Suppressor macrophage treated with lipopolysaccharide for 4 hours (primary cell): Measurements from ENCODE around the gene MSRB1.

Source experiments
- DNase-seq: peaks from one replicate; pipeline ENCODE4 v3.0.0-alpha.2; 2020

The MSRB1 gene

DNA sequence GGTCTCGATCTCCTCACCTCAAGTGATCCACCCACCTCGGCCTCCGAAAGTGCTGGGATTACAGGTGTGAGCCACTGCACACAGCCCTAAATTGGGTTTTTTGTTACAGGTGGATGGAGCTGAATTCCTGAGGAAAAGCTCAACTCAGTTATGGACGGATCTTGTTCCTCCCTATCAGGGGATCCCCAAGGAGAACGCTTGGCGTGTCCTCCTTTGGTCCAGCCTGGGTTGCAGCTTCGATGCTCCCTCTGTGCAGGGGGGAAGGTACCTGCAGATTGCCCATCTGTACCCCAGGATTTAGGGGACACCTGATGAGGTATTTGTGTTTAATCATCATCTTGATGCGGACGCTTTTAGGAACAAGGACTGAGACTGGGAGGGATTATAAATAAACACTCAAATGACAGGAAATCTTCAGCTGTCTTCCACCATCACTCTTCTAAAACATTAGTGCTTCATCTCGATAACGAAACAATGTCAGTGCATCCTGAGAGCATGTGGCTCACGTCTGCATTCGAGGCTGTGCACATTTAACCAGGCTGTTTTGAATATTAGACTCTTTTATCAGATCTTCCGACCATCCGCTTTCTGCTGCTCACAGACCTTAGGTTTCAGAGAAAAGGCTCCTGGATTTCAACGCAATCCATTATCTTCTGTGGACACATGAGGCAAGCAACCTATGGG is 52.8 kb downstream of the MSRB1 start:
- DNase-seq, result no peak
